Neural cell (in vitro differentiated cells): ENCODE measurements around the gene ANKRD49. TPM values are rescaled to one million over a fixed set of nuclear protein-coding genes. Genes with fewer than 3 reads are reported as not detected.

ENCODE experiments used
- H2AFZ ChIP-seq: fragments of 200-600, 300-800 bp; sonication (generic), shearing (Covaris generic); 2 replicates; pipeline ENCODE4 v1.6.0; 2014; ENCODE audit warnings: low read depth, mild to moderate bottlenecking, antibody characterized with exemption, low read length, moderate library complexity
- H3F3A ChIP-seq: fragments of 200-600 bp; shearing (Covaris generic); 2 replicates; pipeline ENCODE4 v1.6.1; 2016; ENCODE audit warnings: mild to moderate bottlenecking, moderate library complexity, mixed read lengths, antibody characterized with exemption, low read length; ENCODE audit not compliant: insufficient read depth, poor library complexity, severe bottlenecking
- H3K27ac ChIP-seq: fragments of 200-600, 300-800 bp; sonication (generic), shearing (Covaris generic); 2 replicates; pipeline ENCODE4 v1.5.1; 2014; ENCODE audit warnings: mild to moderate bottlenecking, low read length, moderate library complexity
- H3K27me3 ChIP-seq: fragments of 300-800, 200-600 bp; sonication (generic), shearing (Covaris generic); 2 replicates; pipeline ENCODE4 v1.6.0; 2014; ENCODE audit warnings: mild to moderate bottlenecking, low read depth, low read length, moderate library complexity; ENCODE audit not compliant: insufficient read depth
- H3K36me3 ChIP-seq: fragments of 300-800, 200-600 bp; sonication (generic), shearing (Covaris generic); 2 replicates; pipeline ENCODE4 v1.5.1; 2014; ENCODE audit warnings: mild to moderate bottlenecking, antibody characterized with exemption, low read length, moderate library complexity; ENCODE audit not compliant: insufficient read depth
- H3K4me2 ChIP-seq: fragments of 300-800, 200-600 bp; sonication (generic), shearing (Covaris generic); 2 replicates; pipeline ENCODE4 v1.6.0; 2014; ENCODE audit warnings: mild to moderate bottlenecking, low read length
- H3K4me3 ChIP-seq: fragments of 300-800, 200-600 bp; sonication (generic), shearing (Covaris generic); 2 replicates; pipeline ENCODE4 v1.5.1; 2014; ENCODE audit warnings: mild to moderate bottlenecking, low read length, moderate library complexity
- H3K79me2 ChIP-seq: fragments of 200-600 bp; shearing (Covaris generic); replicated peaks from 2 replicates; pipeline ENCODE4 v1.6.0; 2014; ENCODE audit warnings: mild to moderate bottlenecking, low read length, moderate library complexity; ENCODE audit not compliant: insufficient read depth
- H3K9ac ChIP-seq: fragments of 300-800, 200-600 bp; sonication (generic), shearing (Covaris generic); 2 replicates; pipeline ENCODE4 v1.6.1; 2016; ENCODE audit warnings: mild to moderate bottlenecking, low read length, mixed read lengths
- H3K9me2 ChIP-seq: fragments of 200-600 bp; shearing (Covaris generic); 2 replicates; pipeline ENCODE4 v1.6.1; 2016; ENCODE audit warnings: mild to moderate bottlenecking, low read length, mixed read lengths; ENCODE audit not compliant: insufficient read depth
- H3K9me3 ChIP-seq: fragments of 200-600, 300-800 bp; sonication (generic), shearing (Covaris generic); 2 replicates; pipeline ENCODE4 v1.6.1; 2016; ENCODE audit warnings: mild to moderate bottlenecking, mixed run types, low read length, moderate library complexity, mixed read lengths
- H4K20me1 ChIP-seq: fragments of 200-600 bp; shearing (Covaris generic); 2 replicates; pipeline ENCODE4 v1.6.1; 2016; ENCODE audit warnings: mild to moderate bottlenecking, mixed run types; ENCODE audit not compliant: insufficient read depth
- EP300 ChIP-seq: fragments of 450-650 bp; conservative IDR thresholded peaks from 2 replicates; pipeline ENCODE4 v1.6.1; 2014; ENCODE audit warnings: antibody characterized with exemption, mild to moderate bottlenecking, moderate library complexity; ENCODE audit not compliant: poor library complexity, severe bottlenecking
- EZH2 ChIP-seq: fragments of 200-600, 300-800 bp; shearing (Covaris generic), sonication (generic); IDR thresholded peaks from 2 replicates; pipeline ENCODE4 v1.6.1; 2014; ENCODE audit warnings: antibody characterized with exemption, low read length, borderline replicate concordance, mild to moderate bottlenecking; ENCODE audit not compliant: insufficient read depth, poor library complexity, severe bottlenecking
- MXI1 ChIP-seq: fragments of 450-650 bp; conservative IDR thresholded peaks from 2 replicates; pipeline ENCODE4 v1.6.1; 2014; ENCODE audit warnings: antibody characterized with exemption, mild to moderate bottlenecking; ENCODE audit not compliant: poor library complexity, severe bottlenecking
- POLR2AphosphoS5 ChIP-seq: IDR thresholded peaks from 2 replicates; pipeline ENCODE4 v1.6.1; 2012
- RAD21 ChIP-seq: fragments of 450-650 bp; conservative IDR thresholded peaks from 2 replicates; pipeline ENCODE4 v1.6.1; 2014; ENCODE audit warnings: antibody characterized with exemption, mild to moderate bottlenecking, moderate library complexity
- SMC3 ChIP-seq: fragments of 450-650 bp; conservative IDR thresholded peaks from 2 replicates; pipeline ENCODE4 v1.6.1; 2014; ENCODE audit warnings: antibody characterized with exemption, mild to moderate bottlenecking, moderate library complexity; ENCODE audit not compliant: poor library complexity
- polyA plus RNA-seq: library from polyadenylated mRNA; depleted of rRNA; stranded (reverse); fragments of >200 nt; gene quantifications from 2 replicates; pipeline ENCODE4 v1.2.3, GENCODE V29; 2014
- small RNA-seq, 3 experiments: library from RNA; depleted of rRNA; stranded (forward); fragments of <200 nt; gene quantifications; one replicate each; pipeline ENCODE3, GENCODE V24; 2012
- TF ChIP-seq, protein P1 (sequence below): IDR thresholded peaks from 2 replicates; pipeline ENCODE4 v1.6.1; 2012; ENCODE audit warnings: borderline replicate concordance
- TF ChIP-seq, protein P2 (sequence below): fragments of 450-650 bp; IDR thresholded peaks from 2 replicates; pipeline ENCODE4 v1.5.1; 2014; ENCODE audit warnings: antibody characterized with exemption, mild to moderate bottlenecking, moderate library complexity; ENCODE audit not compliant: poor library complexity, severe bottlenecking

ANKRD49 gene
- polyA plus RNA-seq, 1 donor from 2014 or later: 54.6 TPM

DNA sequence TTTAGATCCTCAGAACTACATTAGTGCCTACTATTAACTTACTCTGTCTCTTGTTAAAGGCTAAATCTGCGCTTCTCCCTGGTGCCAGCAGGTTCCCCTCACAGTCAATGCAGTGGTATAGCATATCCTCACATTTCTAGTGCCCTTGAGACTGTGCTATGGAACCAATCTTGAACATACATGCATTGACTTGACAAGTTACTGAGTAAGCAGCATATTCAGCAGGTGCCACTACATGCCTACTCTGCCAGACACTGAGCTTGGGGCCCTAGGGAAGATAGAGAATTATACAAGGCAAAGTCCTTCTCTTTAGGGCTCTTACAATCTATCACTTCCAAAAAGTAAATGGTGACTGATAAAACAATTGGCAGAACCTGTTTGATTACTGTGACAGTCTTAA, 53.1 kb downstream of the ANKRD49 start:
- Histone ChIP-seq H3K79me2 (no peaks in the 10 kb centered on the region), H3K4me3 (peak overlapping the region; percentile 9), H3K9ac (no peak overlapping the region), H3K9me3 (no peaks in the 10 kb centered on the region), H3K27ac (no peak overlapping the region), H3K36me3 (no peaks in the 10 kb centered on the region), H3F3A (no peaks in the 10 kb centered on the region), H3K27me3 (peaks cover 30% of the 10 kb centered on the region), H3K4me2 (no peak overlapping the region), H3K9me2 (no peaks in the 10 kb centered on the region), H2AFZ (no peak overlapping the region), H4K20me1 (no peaks in the 10 kb centered on the region)
- TF ChIP-seq RAD21: no peak
- TF ChIP-seq, protein P1, sequence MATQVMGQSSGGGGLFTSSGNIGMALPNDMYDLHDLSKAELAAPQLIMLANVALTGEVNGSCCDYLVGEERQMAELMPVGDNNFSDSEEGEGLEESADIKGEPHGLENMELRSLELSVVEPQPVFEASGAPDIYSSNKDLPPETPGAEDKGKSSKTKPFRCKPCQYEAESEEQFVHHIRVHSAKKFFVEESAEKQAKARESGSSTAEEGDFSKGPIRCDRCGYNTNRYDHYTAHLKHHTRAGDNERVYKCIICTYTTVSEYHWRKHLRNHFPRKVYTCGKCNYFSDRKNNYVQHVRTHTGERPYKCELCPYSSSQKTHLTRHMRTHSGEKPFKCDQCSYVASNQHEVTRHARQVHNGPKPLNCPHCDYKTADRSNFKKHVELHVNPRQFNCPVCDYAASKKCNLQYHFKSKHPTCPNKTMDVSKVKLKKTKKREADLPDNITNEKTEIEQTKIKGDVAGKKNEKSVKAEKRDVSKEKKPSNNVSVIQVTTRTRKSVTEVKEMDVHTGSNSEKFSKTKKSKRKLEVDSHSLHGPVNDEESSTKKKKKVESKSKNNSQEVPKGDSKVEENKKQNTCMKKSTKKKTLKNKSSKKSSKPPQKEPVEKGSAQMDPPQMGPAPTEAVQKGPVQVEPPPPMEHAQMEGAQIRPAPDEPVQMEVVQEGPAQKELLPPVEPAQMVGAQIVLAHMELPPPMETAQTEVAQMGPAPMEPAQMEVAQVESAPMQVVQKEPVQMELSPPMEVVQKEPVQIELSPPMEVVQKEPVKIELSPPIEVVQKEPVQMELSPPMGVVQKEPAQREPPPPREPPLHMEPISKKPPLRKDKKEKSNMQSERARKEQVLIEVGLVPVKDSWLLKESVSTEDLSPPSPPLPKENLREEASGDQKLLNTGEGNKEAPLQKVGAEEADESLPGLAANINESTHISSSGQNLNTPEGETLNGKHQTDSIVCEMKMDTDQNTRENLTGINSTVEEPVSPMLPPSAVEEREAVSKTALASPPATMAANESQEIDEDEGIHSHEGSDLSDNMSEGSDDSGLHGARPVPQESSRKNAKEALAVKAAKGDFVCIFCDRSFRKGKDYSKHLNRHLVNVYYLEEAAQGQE: no peak

DNA sequence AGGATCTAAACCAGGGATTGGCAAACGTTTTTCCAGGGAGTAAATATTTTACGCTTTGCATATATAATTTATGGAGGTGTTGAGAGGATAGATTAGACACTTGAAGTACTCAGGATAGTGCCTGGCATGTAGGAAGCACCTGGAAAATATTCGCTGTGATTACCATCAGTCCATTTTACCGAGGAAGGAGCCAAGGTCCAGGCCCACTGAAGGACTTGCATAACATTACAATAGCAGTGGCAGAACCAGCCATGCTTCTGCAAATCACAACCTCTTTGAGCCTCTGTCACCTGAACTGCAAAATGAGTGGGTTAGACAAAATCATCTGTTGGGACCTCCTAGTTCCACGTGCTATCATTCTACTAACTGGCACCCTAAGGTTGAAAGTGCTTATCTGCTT, 55.4 kb downstream of the ANKRD49 start:
- no peaks in the 10 kb centered on the region for H3K9me2 ChIP-seq
- no peaks in the 10 kb centered on the region for H4K20me1 ChIP-seq
- H2AFZ ChIP-seq: no peak overlapping the region
- peaks cover 17% of the 10 kb centered on the region for H3K27me3 ChIP-seq
- TF ChIP-seq, protein P1: no peak
- TF ChIP-seq EP300 (no peak), POLR2AphosphoS5 (no peak), SMC3 (no peak), EZH2 (no peak), MXI1 (no peak), RAD21 (no peak)
- TF ChIP-seq, protein P2, sequence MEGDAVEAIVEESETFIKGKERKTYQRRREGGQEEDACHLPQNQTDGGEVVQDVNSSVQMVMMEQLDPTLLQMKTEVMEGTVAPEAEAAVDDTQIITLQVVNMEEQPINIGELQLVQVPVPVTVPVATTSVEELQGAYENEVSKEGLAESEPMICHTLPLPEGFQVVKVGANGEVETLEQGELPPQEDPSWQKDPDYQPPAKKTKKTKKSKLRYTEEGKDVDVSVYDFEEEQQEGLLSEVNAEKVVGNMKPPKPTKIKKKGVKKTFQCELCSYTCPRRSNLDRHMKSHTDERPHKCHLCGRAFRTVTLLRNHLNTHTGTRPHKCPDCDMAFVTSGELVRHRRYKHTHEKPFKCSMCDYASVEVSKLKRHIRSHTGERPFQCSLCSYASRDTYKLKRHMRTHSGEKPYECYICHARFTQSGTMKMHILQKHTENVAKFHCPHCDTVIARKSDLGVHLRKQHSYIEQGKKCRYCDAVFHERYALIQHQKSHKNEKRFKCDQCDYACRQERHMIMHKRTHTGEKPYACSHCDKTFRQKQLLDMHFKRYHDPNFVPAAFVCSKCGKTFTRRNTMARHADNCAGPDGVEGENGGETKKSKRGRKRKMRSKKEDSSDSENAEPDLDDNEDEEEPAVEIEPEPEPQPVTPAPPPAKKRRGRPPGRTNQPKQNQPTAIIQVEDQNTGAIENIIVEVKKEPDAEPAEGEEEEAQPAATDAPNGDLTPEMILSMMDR: no peak
- no peak overlapping the region for H3K4me3 ChIP-seq
- no peak overlapping the region for H3K27ac ChIP-seq
- no peaks in the 10 kb centered on the region for H3K36me3 ChIP-seq
- no peaks in the 10 kb centered on the region for H3F3A ChIP-seq
- H3K4me2 ChIP-seq: no peak overlapping the region
- no peaks in the 10 kb centered on the region for H3K9me3 ChIP-seq
- H3K9ac ChIP-seq: no peak overlapping the region
- no peaks in the 10 kb centered on the region for H3K79me2 ChIP-seq

Small RNAs within 50 kb of the gene (small RNA-seq; reads per million reads assigned to genes)
- gene MIR548L: 0.16 to 2.5 (median 2.1) reads per million in 3 experiments

Other genes starting within 250 kb of the ANKRD49 start
- gene IZUMO1R, start 189.4 kb upstream of the ANKRD49 start, polyA plus RNA-seq: not detected in 2 replicates
- 0.37 and 0.74 TPM in 2 replicates for gene GPR83, start 92.6 kb upstream of the ANKRD49 start, polyA plus RNA-seq
- 4.3 and 5.1 TPM in 2 replicates for gene MRE11, start 140 bp upstream of the ANKRD49 start, polyA plus RNA-seq
- 0.47 TPM in 1 of 2 replicates, not detected in the other for gene C11orf97, start 18.5 kb downstream of the ANKRD49 start, polyA plus RNA-seq
- 0.62 and 1.1 TPM in 2 replicates for gene FUT4, start 49.9 kb downstream of the ANKRD49 start, polyA plus RNA-seq
- 1.3 and 2.9 TPM in 2 replicates for gene PIWIL4, start 73.4 kb downstream of the ANKRD49 start, polyA plus RNA-seq